Measurements from ENCODE around the gene SLC22A7.
"Not testable (repeated sequence)": the region's sequence is repeated elsewhere in the genome, so short reads cannot be mapped to it uniquely, and the experiment has no call there.

Gene SLC22A7

GRCh38 chr6:43302126-43302525 is 4.1 kb downstream of the SLC22A7 start:
- DNase-seq = no peak

DNA sequence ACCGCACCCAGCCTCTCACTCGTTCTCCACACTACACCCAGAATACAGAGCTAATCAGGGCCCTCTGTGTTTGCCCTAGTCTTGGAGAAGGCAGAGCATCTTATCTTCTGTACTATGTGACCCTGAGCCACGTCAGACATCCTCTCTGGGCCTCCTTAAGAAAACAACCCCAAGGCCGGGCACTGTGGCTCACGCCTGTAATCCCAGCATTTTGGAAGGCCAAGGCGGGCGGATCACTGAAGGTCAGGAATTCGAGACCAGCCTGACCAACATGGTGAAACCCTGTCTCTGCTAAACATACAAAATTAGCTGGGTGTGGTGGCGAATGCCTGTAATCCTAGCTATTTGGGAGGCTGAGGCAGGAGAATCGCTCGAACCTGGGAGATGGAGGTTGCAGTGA is 4.9 kb downstream of the SLC22A7 start:
- DNase-seq = not testable (repeated sequence)

GRCh38 chr6:43303751-43304331 is 5.8 kb downstream of the SLC22A7 start:
- DNase-seq = no peak

- DNase-seq = no peak
These were observed 6.3 kb downstream of the SLC22A7 start for GRCh38 chr6:43304361-43304760.

- no peak for DNase-seq
These were observed 6.8 kb downstream of the SLC22A7 start for GRCh38 chr6:43304882-43305281.

- DNase-seq = no peak
These were observed 8.0 kb downstream of the SLC22A7 start for GRCh38 chr6:43306086-43306485.

- no peak for DNase-seq
These were observed 9.5 kb downstream of the SLC22A7 start for GRCh38 chr6:43307451-43308100.

- peak; percentile 58 for DNase-seq
These were observed 10.3 kb downstream of the SLC22A7 start, which contains the start of gene CRIP3 for GRCh38 chr6:43308101-43308989. TSS of gene CRIP3 (minus strand) at chr6:43308826. CDS start at chr6:43308792, 34 bp downstream.

- DNase-seq = no peak
These were observed 11.0 kb downstream of the SLC22A7 start for GRCh38 chr6:43308990-43309477.

DNA sequence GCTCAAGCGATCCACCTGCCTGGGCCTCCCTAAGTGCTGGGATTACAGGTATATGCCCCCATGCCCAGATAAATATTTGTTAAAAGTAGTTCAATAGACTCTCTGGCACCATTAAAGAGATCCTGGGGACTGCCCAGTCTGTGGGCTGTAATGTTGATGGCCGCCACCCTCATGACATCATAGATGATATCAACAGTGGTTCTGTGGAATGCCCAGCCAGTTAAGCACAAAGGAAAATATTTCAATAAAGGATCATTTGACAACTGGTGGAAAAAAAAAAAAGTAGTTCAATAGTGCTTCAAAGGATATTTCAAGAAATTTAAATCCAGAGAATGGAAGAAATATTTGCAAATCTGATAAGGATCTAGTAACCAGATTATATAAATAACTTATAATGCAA is 12.1 kb downstream of the SLC22A7 start:
- peak; percentile 2 for DNase-seq

GRCh38 chr6:43310624-43311023 is 12.6 kb downstream of the SLC22A7 start:
- no peak for DNase-seq

DNA sequence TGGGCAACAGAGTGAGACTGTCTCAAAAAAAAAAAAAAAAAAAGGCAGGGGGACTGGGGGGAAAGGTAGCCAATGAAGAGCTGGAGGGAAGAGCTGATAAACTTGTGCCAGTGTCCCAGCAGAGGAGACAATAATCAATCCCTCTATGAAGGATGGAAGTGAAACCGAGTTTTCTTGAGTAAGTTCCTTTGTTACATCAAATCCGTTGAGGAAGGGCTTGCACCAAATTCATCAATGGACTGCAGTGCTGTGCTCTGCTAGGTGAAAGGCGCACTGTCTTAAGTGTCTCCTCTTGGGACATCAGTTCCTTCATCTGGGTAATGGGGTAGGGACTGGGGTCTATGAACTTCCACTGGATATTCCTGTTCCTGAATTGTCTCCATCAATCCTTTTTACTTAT is 13.6 kb downstream of the SLC22A7 start:
- DNase-seq = no peak

- DNase-seq = no peak
These were observed 15.8 kb downstream of the SLC22A7 start for GRCh38 chr6:43313813-43314212.

- no peak for DNase-seq
These were observed 20.0 kb downstream of the SLC22A7 start for GRCh38 chr6:43318011-43318410.

DNA sequence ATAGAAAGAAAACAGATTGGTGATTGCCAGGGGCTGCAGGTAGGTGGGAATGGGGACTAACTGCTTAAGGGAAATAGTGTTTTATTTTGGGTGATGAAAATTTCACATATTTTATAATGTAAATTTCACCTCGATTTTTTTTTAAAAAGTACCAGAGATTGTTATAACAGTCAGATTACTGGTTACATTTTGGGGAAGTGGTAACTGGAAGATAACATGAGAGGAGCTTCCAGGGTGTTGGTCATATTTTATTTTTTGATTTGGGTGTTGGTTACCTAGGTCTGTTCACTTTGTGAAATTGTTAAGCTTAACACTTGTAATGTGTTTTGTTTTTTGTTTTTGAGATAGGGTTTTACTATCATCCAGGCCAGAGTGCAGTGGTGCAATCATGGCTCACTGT is 27.8 kb downstream of the SLC22A7 start:
- DNase-seq = no peak

DNA sequence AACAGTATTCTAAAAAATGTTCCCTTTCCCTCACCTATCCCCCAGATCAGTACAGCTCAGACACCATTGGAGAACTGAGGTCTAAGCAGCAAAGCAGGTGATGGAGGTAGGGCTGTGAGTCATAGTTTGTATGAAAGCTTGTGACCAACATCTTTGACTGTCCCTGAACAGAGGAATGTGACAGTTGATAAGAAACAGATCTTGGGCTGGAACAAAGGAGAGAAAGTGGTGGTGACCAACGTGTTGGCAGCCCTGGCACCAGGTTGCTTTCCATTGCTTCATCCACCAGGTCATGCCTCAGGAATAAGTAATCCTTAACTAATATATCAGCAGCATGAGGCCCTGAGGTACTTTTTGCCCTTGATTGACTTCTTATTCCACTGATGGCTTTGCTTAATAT is 30.5 kb downstream of the SLC22A7 start:
- DNase-seq = no peak

DNA sequence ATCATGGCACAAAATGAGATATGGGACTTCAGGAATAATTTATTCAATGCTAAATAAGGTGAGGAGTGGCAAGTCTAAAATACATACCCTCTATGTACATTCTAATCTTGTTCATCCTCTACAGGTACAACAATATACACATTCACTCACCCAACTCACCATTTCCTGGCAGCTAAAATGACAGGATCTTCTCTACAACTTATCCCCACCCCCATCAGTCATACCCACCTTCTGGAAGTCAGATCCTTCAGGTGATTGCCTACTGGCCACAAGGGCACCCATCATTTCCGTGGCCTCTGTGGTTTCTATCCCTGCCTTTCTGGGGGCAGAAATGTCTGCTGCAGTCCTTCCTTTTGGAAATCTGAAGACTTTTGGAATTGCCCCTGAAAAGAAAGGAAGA is 33.4 kb downstream of the SLC22A7 start:
- no peak for DNase-seq

DNA sequence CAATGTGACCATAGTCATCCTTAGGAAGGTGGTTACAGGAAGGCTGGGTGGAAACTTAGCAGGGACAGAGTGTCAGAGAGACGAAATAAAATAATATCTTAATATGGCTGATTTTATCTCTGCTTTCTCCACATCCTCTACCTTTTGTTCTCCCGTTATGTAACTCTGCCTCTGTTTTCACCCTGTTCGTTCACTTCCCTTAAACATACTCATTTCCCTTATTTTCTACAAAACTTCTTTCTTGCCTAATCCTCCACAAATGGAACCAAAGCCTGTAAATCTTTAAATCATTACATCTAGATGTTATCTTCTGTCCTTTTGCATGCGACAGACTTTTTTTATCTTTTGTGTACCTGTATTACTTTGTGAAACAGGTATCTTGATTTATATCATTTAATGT is 33.8 kb downstream of the SLC22A7 start:
- no peak for DNase-seq

DNA sequence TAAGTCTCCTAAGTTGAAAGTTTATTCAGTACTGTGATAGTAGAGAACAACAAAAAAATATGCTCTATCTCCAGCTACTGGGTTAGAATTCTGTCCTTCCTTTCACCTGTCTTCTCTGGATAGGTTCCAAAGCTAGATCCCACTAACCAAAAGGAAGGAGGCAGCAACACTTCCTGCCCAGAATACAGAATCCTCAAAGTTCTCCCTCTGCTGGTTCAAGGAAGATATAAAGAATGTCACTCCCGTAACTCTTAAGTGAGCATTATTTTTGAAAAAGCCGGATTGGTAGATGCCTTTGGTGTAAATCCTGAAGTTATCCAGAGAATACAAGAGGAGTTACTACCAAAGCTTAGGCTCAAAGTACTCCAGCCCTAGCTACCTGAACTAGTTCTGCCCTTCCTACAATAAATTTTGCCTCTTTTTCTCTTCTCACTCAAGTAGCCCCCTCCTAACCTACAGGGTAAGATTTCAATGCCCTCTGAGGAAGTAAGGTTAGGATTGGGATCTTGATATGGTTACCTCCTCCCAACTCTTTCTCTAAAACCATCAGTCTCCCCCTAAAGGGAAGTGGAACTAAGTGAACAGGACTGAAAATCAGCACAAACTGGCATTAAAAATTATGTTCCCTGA is 36.5 kb downstream of the SLC22A7 start:
- peak; percentile 71 for DNase-seq

- no peak for DNase-seq
These were observed 37.4 kb downstream of the SLC22A7 start for GRCh38 chr6:43335469-43335868.

- no peak for DNase-seq
These were observed 38.3 kb downstream of the SLC22A7 start for GRCh38 chr6:43336382-43336781.

DNA sequence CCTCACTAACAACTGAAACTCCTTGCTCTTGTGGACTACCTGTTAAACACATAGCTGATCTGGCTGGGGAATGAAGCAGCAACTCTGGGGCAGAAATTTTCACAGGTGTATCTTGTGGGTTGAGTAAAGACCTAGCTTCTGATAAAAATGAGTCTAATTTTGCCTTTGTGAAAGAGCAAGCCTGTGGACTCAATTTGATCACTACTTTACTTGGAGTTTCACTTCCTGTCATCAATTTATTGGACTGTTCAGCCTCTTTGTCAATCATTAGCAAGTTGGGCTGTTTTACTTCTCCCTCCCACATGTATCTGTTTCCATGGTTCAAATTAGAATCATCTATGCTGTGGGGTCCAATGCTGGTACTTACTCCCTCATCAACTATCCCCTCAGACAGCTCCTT is 40.2 kb downstream of the SLC22A7 start:
- DNase-seq = no peak

DNA sequence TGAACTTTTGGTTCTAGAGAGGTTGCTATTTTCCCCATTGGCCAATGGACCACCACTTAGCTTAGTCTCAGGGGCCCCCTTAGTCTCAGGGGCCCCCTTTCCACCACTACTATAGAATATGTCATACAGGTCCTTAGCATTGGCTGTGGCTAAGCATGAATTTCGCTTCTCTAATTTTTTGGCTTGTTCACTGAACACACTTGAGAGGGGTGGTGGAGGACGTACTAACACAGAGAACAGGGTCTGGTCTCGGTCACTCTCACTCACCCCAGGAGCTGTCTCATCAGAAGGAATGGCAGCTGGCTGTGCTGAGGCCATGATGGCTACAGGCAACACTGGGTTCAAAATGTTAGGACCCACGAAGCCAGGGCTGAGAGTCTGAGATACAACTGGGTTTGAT is 41.1 kb downstream of the SLC22A7 start:
- no peak for DNase-seq

Measured in fibroblast of skin of scalp (primary cell).